H1 (cell line): ENCODE results near the gene RREB1. TPM values are rescaled to one million over a fixed set of nuclear protein-coding genes. Genes with fewer than 3 reads are reported as not detected.
A peak's percentile ranks its signal among the peaks of the same experiment; 100 is the strongest.

Experiments
- CTCF ChIA-PET: fragments of 300-600 bp; sonication (Branson Sonifier 250); formaldehyde crosslinking; loops from one replicate; lab custom pipeline; 2021; ENCODE audit not compliant: partially characterized antibody; lab: Charles Lee
- POLR2A ChIA-PET: fragments of 300-600 bp; sonication (Branson Sonifier 250); formaldehyde crosslinking; loops from one replicate; lab custom pipeline; 2021; ENCODE audit warnings: inconsistent platforms; ENCODE audit not compliant: partially characterized antibody; lab: Charles Lee
- DNase-seq, 2 experiments: peaks; one replicate each; pipeline versions ENCODE4 v3.0.0 to v3.0.0-alpha.2; 2010 to 2022; ENCODE audit warnings: low spot score in 2 of 2, low read depth in 1 of 2, mixed read lengths in 1 of 2
- FAIRE-seq: peaks from 2 replicates; lab custom pipeline; 2011; peaks lifted over from hg19 to GRCh38; lab: Jason Lieb, UNC
- H2AFZ ChIP-seq: 2 replicates; pipeline ENCODE4 v1.8.1; 2012; ENCODE audit warnings: low read length, inconsistent platforms
- H2AK5ac ChIP-seq: 2 replicates; pipeline ENCODE4 v1.6.1; 2013; ENCODE audit warnings: low read depth, low read length
- H2BK120ac ChIP-seq: replicated peaks from 2 replicates; pipeline ENCODE3; 2013; ENCODE audit warnings: low read depth, low read length, inconsistent platforms
- H2BK12ac ChIP-seq: 2 replicates; pipeline ENCODE4 v1.6.1; 2013; ENCODE audit warnings: low read depth, low read length
- H2BK15ac ChIP-seq: 2 replicates; pipeline ENCODE4 v1.6.1; 2013; ENCODE audit warnings: low read length
- H2BK20ac ChIP-seq: 2 replicates; pipeline ENCODE4 v1.6.1; 2013; ENCODE audit warnings: low read length
- H2BK5ac ChIP-seq: 2 replicates; pipeline ENCODE4 v1.6.1; 2013; ENCODE audit warnings: low read depth, low read length
- H3K14ac ChIP-seq: 2 replicates; pipeline ENCODE4 v1.6.1; 2013; ENCODE audit warnings: inconsistent platforms; ENCODE audit not compliant: insufficient read length
- H3K18ac ChIP-seq: 2 replicates; pipeline ENCODE4 v1.6.1; 2013; ENCODE audit warnings: low read length; ENCODE audit errors: extremely low read depth
- H3K23ac ChIP-seq: 2 replicates; pipeline ENCODE4 v1.6.1; 2013; ENCODE audit warnings: inconsistent platforms; ENCODE audit not compliant: insufficient read length
- H3K23me2 ChIP-seq: 2 replicates; pipeline ENCODE4 v1.6.1; 2013; ENCODE audit warnings: low read depth, low read length
- H3K27ac ChIP-seq: 2 replicates; pipeline ENCODE4 v1.6.1; 2011; ENCODE audit warnings: low read depth, low read length, inconsistent platforms
- H3K27me3 ChIP-seq, 4 experiments: replicated peaks in 1 of 4; 1 replicate in 1 of 4; 2 replicates in 3 of 4; pipeline versions ENCODE4 v1.6.1 to v1.8.1; 2011 to 2013; ENCODE audit warnings: low read length in 3 of 4, mild to moderate bottlenecking in 3 of 4, inconsistent platforms in 2 of 4, mixed read lengths in 2 of 4, moderate library complexity in 1 of 4; ENCODE audit not compliant: control insufficient read depth in 3 of 4, insufficient read depth in 3 of 4; ENCODE audit errors: extremely low read depth in 1 of 4
- H3K36me3 ChIP-seq, 4 experiments: 2 replicates each; pipeline versions ENCODE4 v1.6.1 to v1.8.1; 2011 to 2013; ENCODE audit warnings: mild to moderate bottlenecking in 4 of 4, low read length in 3 of 4, moderate library complexity in 2 of 4, control low read depth in 1 of 4, inconsistent platforms in 1 of 4; ENCODE audit not compliant: insufficient read depth in 4 of 4, control insufficient read depth in 2 of 4
- H3K4ac ChIP-seq: replicated peaks from 2 replicates; pipeline ENCODE3; 2013; ENCODE audit warnings: low read length, low read depth, mixed read lengths, inconsistent platforms; ENCODE audit not compliant: insufficient read length
- H3K4me1 ChIP-seq, 4 experiments: replicated peaks in 1 of 4; 1 replicate in 1 of 4; 2 replicates in 3 of 4; pipeline versions ENCODE4 v1.6.1 to v1.8.1; 2011 to 2013; ENCODE audit warnings: low read length in 3 of 4, inconsistent platforms in 2 of 4, mixed read lengths in 1 of 4; ENCODE audit not compliant: insufficient read depth in 4 of 4, control insufficient read depth in 3 of 4
- H3K4me2 ChIP-seq, 2 experiments: 2 replicates each; pipeline versions ENCODE4 v1.6.1 to v1.8.1; 2011 to 2013; ENCODE audit warnings: low read depth in 2 of 2, low read length in 2 of 2, control low read depth in 1 of 2, inconsistent platforms in 1 of 2, mild to moderate bottlenecking in 1 of 2; ENCODE audit not compliant: insufficient read depth in 1 of 2
- H3K4me3 ChIP-seq, 4 experiments: fragments of 200-600, 300-600 bp in 1 of 4; sonication (generic), shearing (Covaris generic), sonication (Bioruptor Twin) in 1 of 4; 2 replicates each; pipeline versions ENCODE4 v1.5.1 to v1.8.1; 2011 to 2016; ENCODE audit warnings: low read length in 4 of 4, low read depth in 3 of 4, control low read depth in 2 of 4, inconsistent platforms in 2 of 4, mild to moderate bottlenecking in 2 of 4, mixed read lengths in 1 of 4, moderate library complexity in 1 of 4; ENCODE audit not compliant: insufficient read depth in 2 of 4; ENCODE audit errors: extremely low read depth in 1 of 4
- H3K56ac ChIP-seq: replicated peaks from 2 replicates; pipeline ENCODE3; 2013; ENCODE audit warnings: low read depth, mild to moderate bottlenecking, mixed read lengths, low read length, inconsistent platforms; ENCODE audit not compliant: insufficient read length
- H3K79me1 ChIP-seq: 2 replicates; pipeline ENCODE4 v1.6.1; 2013; ENCODE audit warnings: low read depth, low read length, control low read depth
- H3K79me2 ChIP-seq, 2 experiments: 2 replicates each; pipeline versions ENCODE4 v1.6.1 to v1.8.1; 2012 to 2013; ENCODE audit warnings: low read length in 2 of 2, mild to moderate bottlenecking in 2 of 2, inconsistent platforms in 1 of 2; ENCODE audit not compliant: insufficient read depth in 2 of 2, control insufficient read depth in 1 of 2
- H3K9ac ChIP-seq, 4 experiments: replicated peaks in 1 of 4; 1 replicate in 1 of 4; 2 replicates in 3 of 4; pipeline versions ENCODE4 v1.6.1 to v1.8.1; 2011 to 2013; ENCODE audit warnings: low read depth in 3 of 4, low read length in 3 of 4, control low read depth in 2 of 4, mild to moderate bottlenecking in 2 of 4, moderate library complexity in 2 of 4, inconsistent platforms in 1 of 4; ENCODE audit errors: extremely low read depth in 1 of 4
- H3K9me3 ChIP-seq, 2 experiments: 2 replicates each; pipeline versions ENCODE4 v1.6.1 to v1.8.1; 2012 to 2013; ENCODE audit warnings: mild to moderate bottlenecking in 2 of 2, moderate library complexity in 2 of 2, control low read depth in 1 of 2, inconsistent platforms in 1 of 2, low read depth in 1 of 2, low read length in 1 of 2, mixed read lengths in 1 of 2; ENCODE audit not compliant: insufficient read depth in 2 of 2
- H4K20me1 ChIP-seq, 2 experiments: replicated peaks in 1 of 2; 2 replicates each; pipeline versions ENCODE3 to v1.8.1; 2011 to 2013; ENCODE audit warnings: inconsistent platforms in 2 of 2, low read length in 2 of 2, mild to moderate bottlenecking in 1 of 2; ENCODE audit not compliant: insufficient read depth in 2 of 2, control insufficient read depth in 1 of 2
- H4K5ac ChIP-seq: 2 replicates; pipeline ENCODE4 v1.6.1; 2013; ENCODE audit warnings: low read length, low read depth, mixed read lengths, inconsistent platforms; ENCODE audit not compliant: insufficient read length
- H4K8ac ChIP-seq: 2 replicates; pipeline ENCODE4 v1.8.0; 2013; ENCODE audit warnings: mild to moderate bottlenecking, moderate library complexity, low read length, inconsistent platforms; ENCODE audit not compliant: insufficient read depth; ENCODE audit errors: extremely low read depth
- H4K91ac ChIP-seq: replicated peaks from 2 replicates; pipeline ENCODE3; 2013; ENCODE audit warnings: low read length, mixed read lengths, inconsistent platforms; ENCODE audit not compliant: insufficient read length
- EGR1 ChIP-seq: IDR thresholded peaks from 2 replicates; pipeline ENCODE4 v1.6.1; 2011; ENCODE audit warnings: low read depth, low read length, borderline replicate concordance
- HDAC6 ChIP-seq: IDR thresholded peaks from one replicate; pipeline ENCODE4 v1.7.1; 2012; ENCODE audit warnings: low read depth, mild to moderate bottlenecking, inconsistent platforms, low read length, moderate library complexity
- KDM1A ChIP-seq: fragments of 200-600, 300-600 bp; sonication (generic); IDR thresholded peaks from 2 replicates; pipeline ENCODE4 v1.7.1; 2016; ENCODE audit warnings: mild to moderate bottlenecking, low read length, borderline replicate concordance
- MAX ChIP-seq: IDR thresholded peaks from 2 replicates; pipeline ENCODE4 v1.6.1; 2012; ENCODE audit warnings: inconsistent platforms
- RXRA ChIP-seq: IDR thresholded peaks from 2 replicates; pipeline ENCODE4 v1.6.1; 2011; ENCODE audit warnings: low read depth, mild to moderate bottlenecking, low read length, moderate library complexity; ENCODE audit not compliant: insufficient read depth
- SIRT6 ChIP-seq: IDR thresholded peaks from one replicate; pipeline ENCODE4 v1.7.1; 2012; ENCODE audit warnings: low read length, inconsistent platforms
- TAF7 ChIP-seq: optimal IDR thresholded peaks from 2 replicates; pipeline ENCODE3; 2011; ENCODE audit warnings: low read depth, mild to moderate bottlenecking, inconsistent platforms, low read length, moderate library complexity, borderline replicate concordance
- WGBS, 2 experiments: shearing (Covaris generic) in 1 of 2; methylation state at CpG; one replicate each; pipeline versions ENCODE4 v1.1.6 to v1.1.7; 2013 to 2015; ENCODE audit warnings: low lambda C conversion rate in 2 of 2, mixed read lengths in 2 of 2, inconsistent platforms in 1 of 2, low coverage in 1 of 2, missing lambda C conversion rate in 1 of 2; ENCODE audit not compliant: insufficient replicate concordance in 2 of 2, insufficient coverage in 1 of 2, insufficient read length in 1 of 2; ENCODE audit errors: extremely low coverage in 1 of 2, missing lambda C conversion rate in 1 of 2; 5-methylcytosine and 5-hydroxymethylcytosine counted together
- polyA plus RNA-seq, 7 experiments: library from polyadenylated mRNA; depleted of rRNA in 3 of 7; stranded (reverse) in 5 of 7; unstranded in 2 of 7; fragments of >200 nt in 5 of 7; fragments of 200-250 nt in 2 of 7; gene quantifications; 1 replicate in 5 of 7; 2 replicates in 1 of 7; 4 replicates in 1 of 7; pipeline versions ENCODE4 v1.2.1 to v1.2.3, GENCODE V29; 2011 to 2013; ENCODE audit warnings: missing spikeins in 2 of 7, mixed read lengths in 2 of 7
- total RNA-seq: library from RNA; stranded (reverse); fragmentation: NEBNext Ultra II Directional; extraction: Animal tissue kit (Norgen Biotek cat#: 25700); gene quantifications from 2 replicates; pipeline ENCODE4 v1.2.1, GENCODE V29; 2021
- TF ChIP-seq, protein P1 (sequence below): IDR thresholded peaks from 2 replicates; pipeline ENCODE4 v1.6.1; 2012; ENCODE audit warnings: low read length, inconsistent platforms

RREB1 gene
- total and polyA plus RNA-seq, 2 of the 8 experiments (the other 6 are each of a cell fraction or from before 2014, with no cell fraction given) = 3.9 to 34.7 TPM

DNA sequence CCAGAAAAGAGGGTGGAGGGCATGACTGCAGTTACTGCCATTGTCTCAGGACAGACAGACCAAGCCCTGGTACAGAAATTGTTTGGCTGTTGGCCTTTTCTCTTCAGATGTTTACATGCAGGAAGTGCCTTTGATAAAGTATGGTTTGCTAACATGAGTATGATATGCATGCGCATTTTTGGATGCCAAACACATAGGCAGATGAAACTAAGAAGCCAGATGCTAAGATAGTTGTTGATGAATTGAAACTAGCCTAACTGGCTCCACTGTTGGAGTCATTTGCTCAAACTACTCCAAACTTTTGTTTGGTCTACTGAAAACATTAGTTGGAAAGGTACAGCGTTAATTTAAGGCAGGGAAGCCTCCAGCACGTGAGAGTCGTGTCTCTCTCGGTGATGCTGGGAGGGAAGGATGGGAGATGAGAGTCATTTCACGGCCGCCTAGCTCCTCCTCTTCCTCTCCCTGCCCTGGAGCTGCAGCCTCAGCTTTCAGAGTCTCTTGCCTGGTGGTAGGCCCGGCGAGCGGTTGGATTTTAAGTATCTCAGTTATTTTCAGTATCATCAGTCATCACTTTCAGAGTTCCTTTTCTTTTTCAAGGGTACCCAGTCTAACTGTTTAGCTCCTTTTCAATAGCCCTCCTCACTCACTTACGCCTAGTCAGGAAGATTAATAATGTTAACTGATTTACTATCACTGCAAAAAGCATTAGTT lies 29.7 kb downstream of the RREB1 start:
- H3K79me2 ChIP-seq = peaks cover 0 to 64% of the 10 kb centered on the region in 2 experiments; a peak in 3 of 4 replicates
- no peak overlapping the region for H2AFZ ChIP-seq
- H4K5ac ChIP-seq = no peak overlapping the region
- 0 out of 8 replicates have a peak overlapping the region, but pooled peaks of 1 of the 4 experiments have one; percentile 4 for H3K4me3 ChIP-seq
- no peak overlapping the region for H4K91ac ChIP-seq
- ChIA-PET POLR2A (interaction anchor here (0.7 to 3.7 kb wide), 10 partner anchors 9 to 349 kb away, joined by 3 to 14 read pairs (median 3); partner anchors contain the start of gene RREB1), CTCF (interaction anchor here (1.2 to 1.5 kb wide), 3 partner anchors 13 to 443 kb away, joined by 3 to 4 read pairs (median 3); no protein-coding TSS in a partner anchor)
- peaks cover 9% of the 10 kb centered on the region; the same call in 1 of the 2 replicates for H3K79me1 ChIP-seq
- H2BK15ac ChIP-seq = no peak overlapping the region
- no peaks in the 10 kb centered on the region for H3K9me3 ChIP-seq
- peak overlapping the region; percentile 87 for H3K4ac ChIP-seq
- H3K4me2 ChIP-seq = peak overlapping the region; percentile 21 to 25; a peak in 1 of 4 replicates
- H2BK5ac ChIP-seq = no peak overlapping the region
- peaks cover 9 to 30% (median 13%) of the 10 kb centered on the region in 4 experiments; a peak in 5 of 7 replicates for H3K4me1 ChIP-seq
- no peak overlapping the region for H3K9ac ChIP-seq
- no peaks in the 10 kb centered on the region for H3K27me3 ChIP-seq
- no peak overlapping the region; the same call in 1 of the 2 replicates for H2AK5ac ChIP-seq
- peaks cover 0 to 5% of the 10 kb centered on the region in 2 experiments for H4K20me1 ChIP-seq
- DNase-seq = peak in 1 of 2 experiments; percentile 45
- TF ChIP-seq KDM1A (no peak), TAF7 (no peak), EGR1 (no peak), SIRT6 (no peak), HDAC6 (no peak), MAX (peak; percentile 24; the same call in 1 of the 2 replicates), RXRA (no peak)
- TF ChIP-seq, protein P1, sequence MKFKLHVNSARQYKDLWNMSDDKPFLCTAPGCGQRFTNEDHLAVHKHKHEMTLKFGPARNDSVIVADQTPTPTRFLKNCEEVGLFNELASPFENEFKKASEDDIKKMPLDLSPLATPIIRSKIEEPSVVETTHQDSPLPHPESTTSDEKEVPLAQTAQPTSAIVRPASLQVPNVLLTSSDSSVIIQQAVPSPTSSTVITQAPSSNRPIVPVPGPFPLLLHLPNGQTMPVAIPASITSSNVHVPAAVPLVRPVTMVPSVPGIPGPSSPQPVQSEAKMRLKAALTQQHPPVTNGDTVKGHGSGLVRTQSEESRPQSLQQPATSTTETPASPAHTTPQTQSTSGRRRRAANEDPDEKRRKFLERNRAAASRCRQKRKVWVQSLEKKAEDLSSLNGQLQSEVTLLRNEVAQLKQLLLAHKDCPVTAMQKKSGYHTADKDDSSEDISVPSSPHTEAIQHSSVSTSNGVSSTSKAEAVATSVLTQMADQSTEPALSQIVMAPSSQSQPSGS = no peak
- H3K18ac ChIP-seq = no peak overlapping the region
- H4K8ac ChIP-seq = no peak overlapping the region
- peaks cover 2% of the 10 kb centered on the region; the same call in 1 of the 2 replicates for H3K23me2 ChIP-seq
- no peak overlapping the region for H2BK120ac ChIP-seq
- no peak overlapping the region for H3K23ac ChIP-seq
- no peak overlapping the region for H3K27ac ChIP-seq
- no peak overlapping the region for H3K56ac ChIP-seq
- WGBS, 2 experiments = 33% methylated on average over 11 of the region's 11 CpGs; no CpG with 5 or more reads in 1 of the 2 experiments
- no peaks in the 10 kb centered on the region for H3K36me3 ChIP-seq
- no peak overlapping the region for H3K14ac ChIP-seq
- no peak overlapping the region for H2BK20ac ChIP-seq
- no peak for FAIRE-seq
- peak overlapping the region; percentile 7; the same call in 1 of the 2 replicates for H2BK12ac ChIP-seq
